ENCODE measurements around the gene SH3RF1. TPM values are rescaled to one million over a fixed set of nuclear protein-coding genes. Genes with fewer than 3 reads are reported as not detected.
"Not testable (repeated sequence)": the region's sequence is repeated elsewhere in the genome, so short reads cannot be mapped to it uniquely, and the experiment has no call there.

Gene SH3RF1
- total RNA-seq, 1 donor from 2014 or later, result 17.1 TPM

DNA sequence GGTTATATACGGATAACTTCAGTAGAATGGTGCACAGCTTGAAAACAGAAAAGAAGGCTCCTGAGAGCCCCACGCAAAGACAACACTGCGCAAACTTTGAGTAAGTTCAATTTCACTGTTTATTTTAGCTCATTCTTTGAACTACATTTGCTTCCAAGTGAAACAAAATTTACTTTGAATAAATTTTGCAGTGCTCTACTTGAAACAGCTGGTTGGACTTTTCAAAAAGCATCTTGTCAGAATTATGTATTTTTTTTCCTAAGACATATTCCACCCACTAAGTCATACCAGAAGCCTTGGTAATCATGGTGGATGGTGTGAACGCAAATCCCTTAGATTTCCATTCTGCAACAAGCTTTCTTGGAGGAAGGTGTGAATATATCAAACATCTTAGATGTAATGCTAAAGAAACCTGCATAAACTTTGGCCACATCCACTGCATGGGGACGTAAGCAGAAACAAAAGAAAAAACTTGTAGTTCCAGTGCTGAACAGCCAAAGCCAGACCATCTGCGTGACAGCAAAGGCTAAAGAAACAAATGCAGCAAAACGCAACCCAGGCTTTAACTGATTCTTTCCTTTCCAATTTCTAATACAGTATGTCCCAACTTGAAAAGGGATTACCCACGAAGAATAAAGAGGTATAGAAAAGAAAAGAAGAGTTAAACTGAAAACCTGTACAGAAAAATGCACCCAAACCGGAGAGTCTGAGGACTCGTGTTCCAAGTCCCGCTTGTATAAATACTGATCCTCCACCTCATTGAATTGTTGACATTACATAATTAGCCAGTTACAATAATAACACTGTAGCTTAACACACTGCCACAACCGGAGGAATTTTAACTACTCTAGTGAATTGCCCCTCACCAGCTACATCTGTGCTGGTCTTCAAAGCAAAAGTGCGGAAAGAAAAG lies 90.9 kb downstream of the SH3RF1 start:
- TF ChIP-seq, protein P1, sequence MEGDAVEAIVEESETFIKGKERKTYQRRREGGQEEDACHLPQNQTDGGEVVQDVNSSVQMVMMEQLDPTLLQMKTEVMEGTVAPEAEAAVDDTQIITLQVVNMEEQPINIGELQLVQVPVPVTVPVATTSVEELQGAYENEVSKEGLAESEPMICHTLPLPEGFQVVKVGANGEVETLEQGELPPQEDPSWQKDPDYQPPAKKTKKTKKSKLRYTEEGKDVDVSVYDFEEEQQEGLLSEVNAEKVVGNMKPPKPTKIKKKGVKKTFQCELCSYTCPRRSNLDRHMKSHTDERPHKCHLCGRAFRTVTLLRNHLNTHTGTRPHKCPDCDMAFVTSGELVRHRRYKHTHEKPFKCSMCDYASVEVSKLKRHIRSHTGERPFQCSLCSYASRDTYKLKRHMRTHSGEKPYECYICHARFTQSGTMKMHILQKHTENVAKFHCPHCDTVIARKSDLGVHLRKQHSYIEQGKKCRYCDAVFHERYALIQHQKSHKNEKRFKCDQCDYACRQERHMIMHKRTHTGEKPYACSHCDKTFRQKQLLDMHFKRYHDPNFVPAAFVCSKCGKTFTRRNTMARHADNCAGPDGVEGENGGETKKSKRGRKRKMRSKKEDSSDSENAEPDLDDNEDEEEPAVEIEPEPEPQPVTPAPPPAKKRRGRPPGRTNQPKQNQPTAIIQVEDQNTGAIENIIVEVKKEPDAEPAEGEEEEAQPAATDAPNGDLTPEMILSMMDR (IDR thresholded peaks at IDR 0.05), result no peak
- no peak for TF ChIP-seq EZH2phosphoT487 (IDR thresholded peaks at IDR 0.05)
- no peak for TF ChIP-seq EZH2 (IDR thresholded peaks at IDR 0.05)
- H3K4me3 Mint-ChIP-seq, result no peak overlapping the region

DNA sequence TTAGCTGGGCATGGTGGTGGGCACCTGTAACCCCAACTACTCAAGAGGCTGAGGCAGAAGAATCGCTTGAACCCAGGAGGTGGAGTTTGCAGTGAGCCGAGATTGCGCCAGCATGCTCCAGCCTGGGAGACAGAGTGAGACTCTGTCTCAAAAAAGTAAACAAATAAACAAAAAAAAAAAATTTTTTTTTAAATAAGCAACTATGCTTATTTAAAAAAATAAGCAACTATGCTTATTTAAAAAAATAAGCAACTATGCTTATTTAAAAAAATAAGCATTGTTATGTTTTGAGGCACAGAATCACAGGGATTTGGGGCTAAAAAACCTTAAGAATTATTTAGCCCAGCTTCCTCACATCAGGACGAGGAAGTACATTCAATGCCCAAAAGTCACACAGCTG lies 92.7 kb downstream of the SH3RF1 start:
- H3K27ac ChIP-seq; H3K27me3 Mint-ChIP-seq (ENCODE audit: insufficient read depth, low read depth); H3K9me3 ChIP-seq (ENCODE audit: low read depth); H3K4me3 Mint-ChIP-seq; H4K20me1 ChIP-seq (ENCODE audit: low read depth); H2AFZ ChIP-seq (replicated peaks); H3K4me2 ChIP-seq; H3K9ac ChIP-seq; H3K36me3 Mint-ChIP-seq; H3K27me3 ChIP-seq; H3K4me3 ChIP-seq; H3K36me3 ChIP-seq; H3K9me3 Mint-ChIP-seq; H3K27ac Mint-ChIP-seq; H3F3A ChIP-seq (ENCODE audit: low read depth); DNase-seq (ENCODE audit: low spot score): not testable (repeated sequence)
- Histone ChIP-seq H3K4me1 (peaks cover 34% of the 10 kb centered on the region), H3K79me2 (ENCODE audit: low read depth) (peaks cover 74% of the 10 kb centered on the region)
- H3K4me1 Mint-ChIP-seq, result peaks cover 13% of the 10 kb centered on the region

More for the DNA sequence above, 90.9 kb downstream of the SH3RF1 start:
- Histone ChIP-seq H2AFZ (replicated peaks) (no peak overlapping the region), H3K27ac (peak overlapping the region; percentile 40), H3K4me1 (peaks cover 34% of the 10 kb centered on the region), H3K4me3 (no peak overlapping the region), H3K9me3 (ENCODE audit: low read depth) (no peaks in the 10 kb centered on the region), H3K36me3 (no peaks in the 10 kb centered on the region), H3K79me2 (ENCODE audit: low read depth) (peaks cover 75% of the 10 kb centered on the region), H4K20me1 (ENCODE audit: low read depth) (peaks cover 3% of the 10 kb centered on the region), H3F3A (ENCODE audit: low read depth) (peaks cover 12% of the 10 kb centered on the region), H3K27me3 (no peaks in the 10 kb centered on the region), H3K9ac (no peak overlapping the region), H3K4me2 (peak overlapping the region; percentile 13)
- Mint-ChIP-seq H3K27me3 (ENCODE audit: insufficient read depth, low read depth) (no peaks in the 10 kb centered on the region), H3K9me3 (no peaks in the 10 kb centered on the region), H3K4me1 (peaks cover 16% of the 10 kb centered on the region), H3K27ac (no peak overlapping the region), H3K36me3 (peaks cover 2% of the 10 kb centered on the region)
- DNase-seq (ENCODE audit: low spot score), result no peak

DNA sequence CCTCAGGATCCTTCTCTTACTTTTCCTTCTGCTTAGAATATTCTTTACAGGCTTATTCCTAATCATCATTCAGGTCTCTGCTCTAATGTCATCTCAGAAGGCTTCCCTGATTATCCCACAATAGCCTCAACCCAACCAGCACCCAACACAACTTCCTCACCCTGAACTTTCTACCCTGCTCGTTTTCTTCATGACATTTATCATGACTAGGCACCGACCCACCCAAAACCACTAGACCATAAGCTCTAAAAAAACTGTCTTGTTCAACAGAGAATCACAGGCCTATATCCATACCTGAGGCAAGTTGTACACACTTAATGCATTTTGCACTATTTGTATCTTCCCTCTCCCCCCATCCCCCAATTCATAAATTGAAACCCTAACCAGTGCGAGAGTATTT lies 95.3 kb downstream of the SH3RF1 start:
- H3K4me1 ChIP-seq, result peaks cover 42% of the 10 kb centered on the region
- Mint-ChIP-seq H3K36me3 (peaks cover 2% of the 10 kb centered on the region), H3K9me3 (no peaks in the 10 kb centered on the region), H3K27me3 (ENCODE audit: insufficient read depth, low read depth) (no peaks in the 10 kb centered on the region), H3K4me1 (peaks cover 19% of the 10 kb centered on the region), H3K27ac (no peak overlapping the region), H3K4me3 (no peak overlapping the region)
- no peak overlapping the region for H3K9ac ChIP-seq
- H3K4me3 ChIP-seq, result no peak overlapping the region
- H3K27ac ChIP-seq, result no peak overlapping the region
- H3K27me3 ChIP-seq, result no peaks in the 10 kb centered on the region
- TF ChIP-seq EZH2phosphoT487 (IDR thresholded peaks at IDR 0.05), result no peak
- TF ChIP-seq EZH2 (IDR thresholded peaks at IDR 0.05), result no peak
- TF ChIP-seq, protein P1 (IDR thresholded peaks at IDR 0.05), result no peak
- H3F3A ChIP-seq (ENCODE audit: low read depth), result peaks cover 4% of the 10 kb centered on the region
- peaks cover 87% of the 10 kb centered on the region for H3K79me2 ChIP-seq (ENCODE audit: low read depth)
- DNase-seq (ENCODE audit: low spot score), result no peak
- no peak overlapping the region for H2AFZ ChIP-seq (replicated peaks)
- no peak overlapping the region for H3K4me2 ChIP-seq
- no peaks in the 10 kb centered on the region for H3K9me3 ChIP-seq (ENCODE audit: low read depth)
- no peaks in the 10 kb centered on the region for H3K36me3 ChIP-seq
- no peaks in the 10 kb centered on the region for H4K20me1 ChIP-seq (ENCODE audit: low read depth)

DNA sequence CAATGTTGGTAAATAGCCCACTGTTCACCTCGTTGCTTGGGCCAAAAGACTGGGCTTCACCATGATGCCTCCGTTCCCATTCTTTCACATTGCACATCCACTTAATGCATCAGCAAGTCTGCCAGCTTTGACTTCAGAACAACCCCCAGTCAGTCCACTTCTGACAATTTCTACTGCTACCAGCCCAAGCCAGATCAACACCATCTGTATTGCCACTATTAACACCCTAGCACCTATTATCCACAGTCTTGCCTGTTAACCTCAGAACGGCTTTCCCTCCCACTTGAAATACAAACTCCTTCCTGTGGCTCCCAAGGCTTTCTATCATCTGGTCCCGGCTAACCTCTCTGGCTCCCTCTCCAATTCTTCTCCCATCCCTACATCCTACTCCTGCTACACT lies 95.7 kb downstream of the SH3RF1 start:
- no peak overlapping the region for H3K27ac ChIP-seq
- Mint-ChIP-seq H3K4me3 (no peak overlapping the region), H3K36me3 (peaks cover 2% of the 10 kb centered on the region), H3K4me1 (peaks cover 16% of the 10 kb centered on the region), H3K9me3 (no peaks in the 10 kb centered on the region), H3K27ac (no peak overlapping the region), H3K27me3 (ENCODE audit: insufficient read depth, low read depth) (no peaks in the 10 kb centered on the region)
- TF ChIP-seq EZH2 (IDR thresholded peaks at IDR 0.05), result no peak
- TF ChIP-seq, protein P1 (IDR thresholded peaks at IDR 0.05), result no peak
- no peak for TF ChIP-seq EZH2phosphoT487 (IDR thresholded peaks at IDR 0.05)
- H3K9ac ChIP-seq, result no peak overlapping the region
- H3K4me2 ChIP-seq, result no peak overlapping the region
- H3K4me1 ChIP-seq, result peaks cover 38% of the 10 kb centered on the region
- H3K79me2 ChIP-seq (ENCODE audit: low read depth), result peaks cover 87% of the 10 kb centered on the region
- peaks cover 4% of the 10 kb centered on the region for H3F3A ChIP-seq (ENCODE audit: low read depth)
- H3K9me3 ChIP-seq (ENCODE audit: low read depth), result no peaks in the 10 kb centered on the region
- H4K20me1 ChIP-seq (ENCODE audit: low read depth), result no peaks in the 10 kb centered on the region
- no peaks in the 10 kb centered on the region for H3K36me3 ChIP-seq
- H2AFZ ChIP-seq (replicated peaks), result no peak overlapping the region
- H3K27me3 ChIP-seq, result no peaks in the 10 kb centered on the region
- DNase-seq (ENCODE audit: low spot score), result no peak
- H3K4me3 ChIP-seq, result no peak overlapping the region

Measured in neural progenitor cell (in vitro differentiated cells).